Transverse colon (tissue), 4 donors: ENCODE data around the gene PMEPA1. TPM values are rescaled to one million over a fixed set of nuclear protein-coding genes. Genes with fewer than 3 reads are reported as not detected.
A peak's percentile ranks its signal among the peaks of the same experiment; 100 is the strongest.

ENCODE experiments used
- DNase-seq: peaks from one replicate; pipeline ENCODE4 v3.0.0-alpha.2; 2019
- H3K27ac ChIP-seq, 4 donors: fragments of 200-600 bp; sonication (generic); 2 replicates each; pipeline ENCODE4 v1.5.1; 2016 to 2018; ENCODE audit warnings: inconsistent platforms in 4 of 4
- H3K27me3 ChIP-seq: fragments of 200-600 bp; sonication (generic); 2 replicates; pipeline ENCODE4 v1.5.1; 2017; ENCODE audit warnings: inconsistent platforms
- H3K36me3 ChIP-seq, 4 donors: fragments of 200-600 bp; sonication (generic); 2 replicates each; pipeline ENCODE4 v1.5.1; 2017 to 2019; ENCODE audit warnings: inconsistent platforms in 4 of 4
- H3K4me1 ChIP-seq, 4 donors: fragments of 200-600 bp; sonication (generic); 2 replicates each; pipeline ENCODE4 v1.5.1; 2017 to 2020; ENCODE audit warnings: inconsistent platforms in 4 of 4
- H3K4me3 ChIP-seq, 4 donors: fragments of 200-600 bp; sonication (generic); 1 replicate in 1 of 4; 2 replicates in 3 of 4; pipeline versions ENCODE4 v1.5.1 to v1.6.1; 2017 to 2019; ENCODE audit warnings: inconsistent platforms in 4 of 4
- H3K9me3 ChIP-seq, 2 donors: fragments of 200-600 bp; sonication (generic); 2 replicates each; pipeline ENCODE4 v1.5.1; 2017 to 2019; ENCODE audit warnings: inconsistent platforms in 2 of 2
- CTCF ChIP-seq, 5 experiments: fragments of 200-600 bp in 3 of 5; fragments of 450-650 bp in 2 of 5; sonication (generic) in 3 of 5; IDR thresholded peaks; 1 replicate in 2 of 5; 2 replicates in 3 of 5; pipeline ENCODE4 v1.5.1; 2016 to 2017; ENCODE audit warnings: antibody characterized with exemption in 5 of 5, inconsistent platforms in 3 of 5, mild to moderate bottlenecking in 2 of 5, moderate library complexity in 1 of 5
- EP300 ChIP-seq: sonication (generic); formaldehyde crosslinking; IDR thresholded peaks from one replicate; pipeline ENCODE4 v1.6.1; 2017; ENCODE audit warnings: antibody characterized with exemption, low read depth
- POLR2A ChIP-seq: fragments of 450-650 bp; IDR thresholded peaks from one replicate; pipeline ENCODE4 v1.6.1; 2016; ENCODE audit warnings: antibody characterized with exemption, mild to moderate bottlenecking, moderate library complexity
- POLR2AphosphoS5 ChIP-seq, 3 donors: sonication (generic); formaldehyde crosslinking; IDR thresholded peaks; one replicate each; pipeline ENCODE4 v1.6.1; 2016; ENCODE audit warnings: antibody characterized with exemption in 3 of 3
- WGBS, 2 donors: methylation state at CpG; one replicate each; pipeline ENCODE4 v1.1.5; 2018; ENCODE audit warnings: low coverage in 1 of 2; 5-methylcytosine and 5-hydroxymethylcytosine counted together
- in situ Hi-C, 4 donors: fragments of 200-750 bp; cut with MboI; loops; one replicate each; pipeline versions ENCODE4 v1.15.0 to v1.15.1; 2017; ENCODE audit warnings: low sequenced_read_pairs in 3 of 4, low pct_ligation_motif_present in 1 of 4, low pct_unique_long_range_greater_than_20kb in 1 of 4
- intact Hi-C: fragments of 100-400 bp; cut with DNase I; formaldehyde crosslinking; loops from one replicate; pipeline ENCODE4 v1.15.1; 2023; ENCODE audit warnings: low total_unique reads
- total RNA-seq, 4 donors: library from RNA; depleted of rRNA; stranded (reverse); fragments of >200 nt; gene quantifications; one replicate each; pipeline ENCODE4 v1.1.0, GENCODE V29; 2016

Gene PMEPA1
- total RNA-seq, 4 donors from 2014 or later, result 6.4 to 10.8 (median 8.4) TPM

DNA sequence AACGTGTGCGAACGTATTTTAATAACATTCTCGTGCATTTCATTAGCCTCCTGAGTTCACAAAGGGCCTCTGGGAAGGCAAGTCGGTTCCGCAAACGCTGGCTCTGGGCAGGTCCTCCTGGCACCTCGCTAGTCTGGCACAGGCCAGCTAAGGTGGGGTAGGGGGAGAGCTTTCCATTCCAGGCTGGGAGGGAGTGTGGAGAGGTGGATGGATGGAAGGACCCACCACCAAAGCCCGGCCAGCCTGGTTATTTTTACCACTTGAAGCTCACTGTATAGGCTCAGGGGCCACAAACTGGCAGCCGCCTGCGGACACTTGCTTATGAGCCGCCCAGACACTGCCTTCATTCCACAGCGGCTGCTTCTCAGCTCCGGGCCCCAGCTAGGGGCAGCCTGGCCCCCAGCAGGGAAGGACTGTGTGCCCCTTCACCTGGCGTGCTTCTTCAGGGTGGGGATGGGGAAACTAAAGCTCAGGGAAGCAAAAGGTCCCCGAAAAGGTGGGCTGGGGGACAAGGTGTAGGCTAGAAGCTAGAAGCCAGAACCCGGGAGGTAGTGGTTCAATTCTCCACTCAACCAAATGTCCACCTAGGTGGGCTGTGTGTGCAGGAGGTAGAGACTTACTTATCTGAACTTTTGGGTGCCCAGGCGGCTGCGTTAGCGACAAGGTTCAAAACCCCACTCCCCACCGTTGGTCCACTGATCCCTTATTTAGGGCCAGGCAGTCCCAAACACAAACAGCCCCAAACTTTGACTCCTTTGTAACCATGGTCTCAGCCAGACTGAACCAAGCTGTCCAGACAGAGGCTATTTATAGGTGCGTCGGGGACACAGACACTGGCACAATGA lies 1.7 kb downstream of the PMEPA1 start:
- H3K27ac ChIP-seq, result peak overlapping the region; percentile 65 to 89 (median 80)
- H3K27me3 ChIP-seq, result no peaks in the 10 kb centered on the region
- no peak for DNase-seq
- no peaks in the 10 kb centered on the region for H3K36me3 ChIP-seq
- 40 to 62% methylated on average over 1 to 23 of the region's 23 CpGs for WGBS, 2 donors
- peaks cover 6 to 28% (median 17%) of the 10 kb centered on the region in 4 donors for H3K4me1 ChIP-seq
- intact Hi-C loops, result no loop called here
- in situ Hi-C loops, result no loop called here
- no peaks in the 10 kb centered on the region for H3K9me3 ChIP-seq
- no peak for TF ChIP-seq POLR2A
- TF ChIP-seq CTCF (IDR thresholded peaks at IDR 0.05), result no peak
- no peak for TF ChIP-seq EP300
- TF ChIP-seq POLR2AphosphoS5 (IDR thresholded peaks at IDR 0.05), result peak in 1 of 3 donors; percentile 42
- H3K4me3 ChIP-seq, result peak overlapping the region in 3 of 4 donors; percentile 69 to 82 (median 74)

GRCh38 chr20:57707320-57707719 lies 2.5 kb downstream of the PMEPA1 start:
- TF ChIP-seq POLR2A (no peak), CTCF (IDR thresholded peaks at IDR 0.05) (no peak), EP300 (no peak), POLR2AphosphoS5 (IDR thresholded peaks at IDR 0.05) (no peak)
- Histone ChIP-seq H3K36me3 (no peaks in the 10 kb centered on the region), H3K4me3 (peak overlapping the region in 1 of 4 donors; percentile 74), H3K27me3 (no peaks in the 10 kb centered on the region), H3K4me1 (peaks cover 6 to 28% (median 18%) of the 10 kb centered on the region in 4 donors), H3K27ac (peak overlapping the region; percentile 65 to 89 (median 80)), H3K9me3 (no peaks in the 10 kb centered on the region)
- intact Hi-C loops, result no loop called here
- DNase-seq, result no peak
- in situ Hi-C loops, result no loop called here
- WGBS, 2 donors, result 34 to 67% methylated on average over 7 of the region's 7 CpGs

DNA sequence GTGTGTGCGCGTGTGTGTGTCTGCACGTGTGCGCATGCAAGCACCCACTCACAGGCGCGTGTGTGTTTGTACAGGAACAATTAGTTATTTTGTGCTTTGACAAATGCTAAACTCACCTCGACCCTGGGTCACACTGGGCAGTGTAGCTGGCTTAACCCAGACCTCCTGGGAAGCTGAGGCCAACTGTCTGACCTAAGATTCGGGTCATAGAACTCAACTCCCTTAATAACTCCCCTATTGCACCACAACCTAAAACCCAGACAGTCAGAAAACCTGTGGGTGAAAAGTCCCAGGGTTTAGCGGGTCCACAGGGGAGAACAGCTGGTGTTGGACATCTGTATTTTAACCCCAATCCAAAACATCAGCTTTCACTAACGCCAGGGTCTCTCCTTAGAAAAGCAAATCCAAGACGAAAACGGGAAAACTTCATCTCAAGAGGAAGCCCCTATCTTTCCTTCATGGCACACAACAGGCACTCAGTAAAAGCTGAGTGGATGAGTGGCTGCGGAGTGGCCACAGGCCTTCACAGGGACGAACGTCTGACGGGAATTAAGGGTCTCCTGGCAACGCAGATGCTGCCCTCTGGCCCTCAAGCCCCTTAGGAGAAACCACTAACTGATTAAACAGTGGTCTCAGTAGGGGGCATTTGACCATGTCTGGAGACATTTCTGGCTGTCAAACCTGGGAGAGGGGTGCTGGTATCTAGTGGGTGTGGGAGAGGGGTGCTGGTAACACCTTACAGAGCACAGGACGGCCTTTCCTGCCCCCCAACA lies 4.5 kb downstream of the PMEPA1 start:
- no peaks in the 10 kb centered on the region for H3K36me3 ChIP-seq
- intact Hi-C loops, result no loop called here

More for the DNA sequence above, 4.5 kb downstream of the PMEPA1 start:
- DNase-seq, result no peak
- H3K27me3 ChIP-seq, result no peaks in the 10 kb centered on the region
- 73 to 78% methylated on average over 5 to 18 of the region's 18 CpGs for WGBS, 2 donors
- H3K27ac ChIP-seq, result no peak overlapping the region
- no peaks in the 10 kb centered on the region for H3K9me3 ChIP-seq
- no peak for TF ChIP-seq CTCF (IDR thresholded peaks at IDR 0.05)
- TF ChIP-seq EP300, result no peak
- no peak for TF ChIP-seq POLR2A
- no peak for TF ChIP-seq POLR2AphosphoS5 (IDR thresholded peaks at IDR 0.05)
- no peak overlapping the region for H3K4me3 ChIP-seq
- in situ Hi-C loops, result no loop called here
- peaks cover 0 to 21% (median 14%) of the 10 kb centered on the region in 4 donors for H3K4me1 ChIP-seq
